Endodermal cell (in vitro differentiated cells): ENCODE measurements around the gene SLC5A3. TPM values are rescaled to one million over a fixed set of nuclear protein-coding genes. Genes with fewer than 3 reads are reported as not detected.

Source experiments
- DNase-seq: peaks from one replicate; pipeline ENCODE4 v3.0.0-alpha.2; 2017
- H3K27ac ChIP-seq: 2 replicates; pipeline ENCODE4 v1.5.1; 2013; ENCODE audit warnings: mild to moderate bottlenecking, low read depth, low read length, moderate library complexity
- H3K27me3 ChIP-seq: 2 replicates; pipeline ENCODE4 v1.6.1; 2013; ENCODE audit warnings: mild to moderate bottlenecking, low read length, moderate library complexity; ENCODE audit not compliant: insufficient read depth, control insufficient read depth, poor library complexity, severe bottlenecking
- H3K36me3 ChIP-seq: 2 replicates; pipeline ENCODE4 v1.7.0; 2013; ENCODE audit warnings: mild to moderate bottlenecking, low read length, moderate library complexity; ENCODE audit not compliant: control insufficient read depth, insufficient read depth
- H3K4me1 ChIP-seq: one replicate; pipeline ENCODE4 v1.7.0; 2013; ENCODE audit warnings: low read length; ENCODE audit not compliant: control insufficient read depth, insufficient read depth
- H3K4me3 ChIP-seq: 2 replicates; pipeline ENCODE4 v1.5.1; 2013; ENCODE audit warnings: mild to moderate bottlenecking, low read length, moderate library complexity
- H3K9ac ChIP-seq: 2 replicates; pipeline ENCODE4 v1.6.1; 2013; ENCODE audit warnings: mild to moderate bottlenecking, low read length, moderate library complexity; ENCODE audit not compliant: poor library complexity, severe bottlenecking; ENCODE audit errors: extremely low read depth
- H3K9me3 ChIP-seq: 2 replicates; pipeline ENCODE4 v1.6.1; 2013; ENCODE audit warnings: mild to moderate bottlenecking, low read length, moderate library complexity; ENCODE audit not compliant: control insufficient read depth
- H3K27ac Mint-ChIP-seq: 2 replicates; pipeline ENCODE4 v1.8.0; 2020; ENCODE audit warnings: mixed read lengths
- H3K27me3 Mint-ChIP-seq: 2 replicates; pipeline ENCODE4 v1.8.0; 2021; ENCODE audit warnings: mild to moderate bottlenecking, mixed read lengths; ENCODE audit not compliant: insufficient read depth
- H3K36me3 Mint-ChIP-seq: 2 replicates; pipeline ENCODE4 v1.8.0; 2020; ENCODE audit warnings: low read depth, mixed read lengths
- H3K4me1 Mint-ChIP-seq: 2 replicates; pipeline ENCODE4 v1.8.0; 2020; ENCODE audit warnings: mixed read lengths
- H3K4me3 Mint-ChIP-seq: 2 replicates; pipeline ENCODE4 v1.8.0; 2020; ENCODE audit warnings: mild to moderate bottlenecking, moderate library complexity, mixed read lengths
- H3K9me3 Mint-ChIP-seq: 2 replicates; pipeline ENCODE4 v1.8.0; 2020; ENCODE audit warnings: mild to moderate bottlenecking, mixed read lengths
- CTCF ChIP-seq: fragments of 200-600 bp; sonication (generic); conservative IDR thresholded peaks from 2 replicates; pipeline ENCODE4 v1.5.0; 2021; ENCODE audit warnings: antibody characterized with exemption, mild to moderate bottlenecking
- WGBS, 2 experiments: methylation state at CpG; one replicate each; pipeline versions ENCODE4 v1.1.5 to v1.1.7; 2013; ENCODE audit warnings: missing lambda C conversion rate in 2 of 2, mixed read lengths in 1 of 2; ENCODE audit not compliant: insufficient coverage in 1 of 2, insufficient read length in 1 of 2; 5-methylcytosine and 5-hydroxymethylcytosine counted together
- total RNA-seq, 2 donors: library from RNA; stranded (reverse); fragmentation: NEBNext Ultra II Directional in 1 of 2; extraction: Animal tissue kit (Norgen Biotek cat#: 25700) in 1 of 2; gene quantifications; 2 replicates in 1 of 2; 3 replicates in 1 of 2; pipeline ENCODE4 v1.2.1, GENCODE V29; 2021

The SLC5A3 gene
- total RNA-seq, 2 donors from 2014 or later, result 41.9 to 57.2 TPM

- peaks cover 31% of the 10 kb centered on the region for H3K4me1 Mint-ChIP-seq
- H3K9me3 ChIP-seq, result no peaks in the 10 kb centered on the region
- no peaks in the 10 kb centered on the region for H3K27me3 ChIP-seq
- H3K36me3 ChIP-seq, result peaks cover 80% of the 10 kb centered on the region
- WGBS, 2 experiments, result 91 to 100% methylated on average over 3 of the region's 3 CpGs
- DNase-seq, result no peak
- H3K36me3 Mint-ChIP-seq, result peaks cover 18% of the 10 kb centered on the region
- no peak overlapping the region for H3K27ac Mint-ChIP-seq
- no peak for TF ChIP-seq CTCF
- H3K4me3 Mint-ChIP-seq, result no peak overlapping the region
- H3K27ac ChIP-seq, result no peak overlapping the region
- H3K9me3 Mint-ChIP-seq, result no peaks in the 10 kb centered on the region
- no peaks in the 10 kb centered on the region for H3K27me3 Mint-ChIP-seq
- no peak overlapping the region for H3K4me3 ChIP-seq
- H3K4me1 ChIP-seq, result peaks cover 6% of the 10 kb centered on the region
- H3K9ac ChIP-seq, result no peak overlapping the region
Measured at GRCh38 chr21:34088752-34089151, 15.4 kb downstream of the SLC5A3 start.

- Histone ChIP-seq H3K9ac (no peak overlapping the region), H3K27ac (no peak overlapping the region), H3K27me3 (no peaks in the 10 kb centered on the region), H3K4me3 (no peak overlapping the region), H3K36me3 (peaks cover 81% of the 10 kb centered on the region), H3K4me1 (no peaks in the 10 kb centered on the region), H3K9me3 (no peaks in the 10 kb centered on the region)
- no peak for DNase-seq
- WGBS, 2 experiments, result 91 to 93% methylated on average over 3 of the region's 4 CpGs
- H3K9me3 Mint-ChIP-seq, result no peaks in the 10 kb centered on the region
- H3K4me1 Mint-ChIP-seq, result peaks cover 19% of the 10 kb centered on the region
- TF ChIP-seq CTCF, result no peak
- H3K4me3 Mint-ChIP-seq, result no peak overlapping the region
- H3K27ac Mint-ChIP-seq, result no peak overlapping the region
- no peaks in the 10 kb centered on the region for H3K27me3 Mint-ChIP-seq
- H3K36me3 Mint-ChIP-seq, result peaks cover 40% of the 10 kb centered on the region
Measured at GRCh38 chr21:34091032-34091431, 17.7 kb downstream of the SLC5A3 start.

DNA sequence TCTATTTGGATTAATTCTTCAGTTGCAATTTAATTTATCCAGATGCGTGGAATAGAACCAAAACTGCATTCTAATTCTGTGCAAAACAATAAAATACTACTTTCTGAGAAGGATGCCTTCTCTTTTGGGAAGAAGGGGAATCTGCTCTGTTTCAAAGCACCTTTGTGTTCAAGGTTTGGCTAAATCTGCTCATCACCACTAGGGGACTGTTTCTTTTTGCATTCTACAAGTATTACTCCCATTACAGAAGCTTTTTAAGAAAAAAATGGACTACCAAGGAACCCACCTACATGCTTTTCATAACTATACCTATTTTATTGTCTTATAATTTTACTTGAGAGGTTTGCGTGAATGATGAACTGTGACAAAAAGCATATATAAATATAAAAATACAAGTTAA lies 18.2 kb downstream of the SLC5A3 start:
- H3K4me1 Mint-ChIP-seq, result peaks cover 19% of the 10 kb centered on the region
- WGBS, 2 experiments, result 80 to 91% methylated on average over 1 of the region's 2 CpGs
- Histone ChIP-seq H3K4me3 (no peak overlapping the region), H3K36me3 (peaks cover 82% of the 10 kb centered on the region), H3K9me3 (no peaks in the 10 kb centered on the region), H3K9ac (no peak overlapping the region), H3K27ac (no peak overlapping the region), H3K27me3 (no peaks in the 10 kb centered on the region), H3K4me1 (no peaks in the 10 kb centered on the region)
- no peak overlapping the region for H3K4me3 Mint-ChIP-seq
- H3K27me3 Mint-ChIP-seq, result no peaks in the 10 kb centered on the region
- peaks cover 46% of the 10 kb centered on the region for H3K36me3 Mint-ChIP-seq
- DNase-seq, result no peak
- no peak overlapping the region for H3K27ac Mint-ChIP-seq
- peak; percentile 73 for TF ChIP-seq CTCF
- no peaks in the 10 kb centered on the region for H3K9me3 Mint-ChIP-seq
